Ectodermal cell (in vitro differentiated cells): ENCODE measurements around the gene SSBP3.

Experiments used
- H3K27ac ChIP-seq: 2 replicates; pipeline ENCODE4 v1.7.0; 2013; ENCODE audit warnings: mild to moderate bottlenecking, low read depth, low read length; ENCODE audit not compliant: insufficient read depth, poor library complexity, severe bottlenecking
- H3K27me3 ChIP-seq: 2 replicates; pipeline ENCODE4 v1.7.0; 2013; ENCODE audit warnings: mild to moderate bottlenecking, low read length; ENCODE audit not compliant: insufficient read depth, control insufficient read depth, poor library complexity, severe bottlenecking
- H3K36me3 ChIP-seq: one replicate; pipeline ENCODE4 v1.7.0; 2013; ENCODE audit warnings: low read length; ENCODE audit not compliant: control insufficient read depth, insufficient read depth
- H3K4me1 ChIP-seq: one replicate; pipeline ENCODE4 v1.7.0; 2013; ENCODE audit warnings: low read length; ENCODE audit not compliant: control insufficient read depth, insufficient read depth
- H3K4me3 ChIP-seq: 2 replicates; pipeline ENCODE4 v1.7.0; 2013; ENCODE audit warnings: low read depth, low read length, control low read depth; ENCODE audit not compliant: insufficient read depth
- H3K9me3 ChIP-seq: 2 replicates; pipeline ENCODE4 v1.7.0; 2013; ENCODE audit warnings: mild to moderate bottlenecking, low read length, moderate library complexity; ENCODE audit not compliant: control insufficient read depth
- WGBS, 2 experiments: methylation state at CpG; one replicate each; pipeline ENCODE4 v1.1.7; 2013; ENCODE audit warnings: missing lambda C conversion rate in 2 of 2; 5-methylcytosine and 5-hydroxymethylcytosine counted together

Gene SSBP3

GRCh38 chr1:54335011-54335754 lies 71.0 kb downstream of the SSBP3 start:
- Histone ChIP-seq H3K9me3 (no peaks in the 10 kb centered on the region), H3K27ac (peak overlapping the region; percentile 81), H3K4me3 (no peak overlapping the region), H3K27me3 (no peaks in the 10 kb centered on the region), H3K36me3 (no peaks in the 10 kb centered on the region), H3K4me1 (peaks cover 59% of the 10 kb centered on the region)
- 85 to 87% methylated on average over 13 of the region's 13 CpGs for WGBS, 2 experiments

- Histone ChIP-seq H3K27ac (no peak overlapping the region), H3K36me3 (no peaks in the 10 kb centered on the region), H3K9me3 (no peaks in the 10 kb centered on the region), H3K4me1 (peaks cover 77% of the 10 kb centered on the region), H3K4me3 (no peak overlapping the region), H3K27me3 (no peaks in the 10 kb centered on the region)
- WGBS, 2 experiments, result 84 to 89% methylated on average over 21 of the region's 21 CpGs
These were observed 73.2 kb downstream of the SSBP3 start for GRCh38 chr1:54332781-54333585.

- Histone ChIP-seq H3K36me3 (no peaks in the 10 kb centered on the region), H3K4me3 (no peak overlapping the region), H3K4me1 (peaks cover 85% of the 10 kb centered on the region), H3K27ac (no peak overlapping the region), H3K27me3 (no peaks in the 10 kb centered on the region), H3K9me3 (no peaks in the 10 kb centered on the region)
- WGBS, 2 experiments, result 87 to 89% methylated on average over 3 of the region's 3 CpGs
These were observed 74.2 kb downstream of the SSBP3 start for GRCh38 chr1:54331843-54332463.

- Histone ChIP-seq H3K27me3 (no peaks in the 10 kb centered on the region), H3K36me3 (no peaks in the 10 kb centered on the region), H3K4me1 (peaks cover 86% of the 10 kb centered on the region), H3K9me3 (no peaks in the 10 kb centered on the region), H3K27ac (no peak overlapping the region), H3K4me3 (no peak overlapping the region)
- 78 to 80% methylated on average over 12 of the region's 12 CpGs for WGBS, 2 experiments
These were observed 75.0 kb downstream of the SSBP3 start for GRCh38 chr1:54331091-54331772.

GRCh38 chr1:54329312-54330003 lies 76.7 kb downstream of the SSBP3 start:
- H3K4me1 ChIP-seq, result peaks cover 87% of the 10 kb centered on the region
- no peaks in the 10 kb centered on the region for H3K9me3 ChIP-seq
- H3K4me3 ChIP-seq, result no peak overlapping the region
- H3K27me3 ChIP-seq, result no peaks in the 10 kb centered on the region
- H3K36me3 ChIP-seq, result no peaks in the 10 kb centered on the region
- peak overlapping the region; percentile 47 for H3K27ac ChIP-seq
- WGBS, 2 experiments, result 63 to 79% methylated on average over 4 to 5 of the region's 5 CpGs

- 61 to 67% methylated on average over 12 of the region's 12 CpGs for WGBS, 2 experiments
These were observed 78.0 kb downstream of the SSBP3 start for GRCh38 chr1:54328066-54328636.

GRCh38 chr1:54327386-54328065 lies 78.7 kb downstream of the SSBP3 start:
- Histone ChIP-seq H3K4me1 (peaks cover 95% of the 10 kb centered on the region), H3K27ac (no peak overlapping the region), H3K4me3 (no peak overlapping the region), H3K36me3 (no peaks in the 10 kb centered on the region), H3K27me3 (no peaks in the 10 kb centered on the region), H3K9me3 (no peaks in the 10 kb centered on the region)
- 27 to 42% methylated on average over 14 of the region's 14 CpGs for WGBS, 2 experiments

More at GRCh38 chr1:54328066-54328636, 78.0 kb downstream of the SSBP3 start:
- H3K36me3 ChIP-seq, result no peaks in the 10 kb centered on the region
- peaks cover 96% of the 10 kb centered on the region for H3K4me1 ChIP-seq
- no peak overlapping the region for H3K27ac ChIP-seq
- H3K4me3 ChIP-seq, result no peak overlapping the region
- H3K27me3 ChIP-seq, result no peaks in the 10 kb centered on the region
- H3K9me3 ChIP-seq, result no peaks in the 10 kb centered on the region

- peaks cover 88% of the 10 kb centered on the region for H3K4me1 ChIP-seq
- WGBS, 2 experiments, result 82 to 84% methylated on average over 11 to 12 of the region's 12 CpGs
- H3K4me3 ChIP-seq, result no peak overlapping the region
- no peaks in the 10 kb centered on the region for H3K36me3 ChIP-seq
- H3K27me3 ChIP-seq, result no peaks in the 10 kb centered on the region
- peak overlapping the region; percentile 47 for H3K27ac ChIP-seq
- no peaks in the 10 kb centered on the region for H3K9me3 ChIP-seq
These were observed 79.4 kb downstream of the SSBP3 start for GRCh38 chr1:54326543-54327385.
